Activated CD4-positive, alpha-beta T cell treated with anti-CD3 and anti-CD28 coated beads, Interleukin-2, amount 50 U/mL, for 16 hours (primary cell): ENCODE measurements around the gene RRAGD.
"Not testable (repeated sequence)": the region's sequence is repeated elsewhere in the genome, so short reads cannot be mapped to it uniquely, and the experiment has no call there.

Experiments used
- DNase-seq: peaks from one replicate; pipeline ENCODE4 v3.0.0-alpha.2; 2020

The RRAGD gene

DNA sequence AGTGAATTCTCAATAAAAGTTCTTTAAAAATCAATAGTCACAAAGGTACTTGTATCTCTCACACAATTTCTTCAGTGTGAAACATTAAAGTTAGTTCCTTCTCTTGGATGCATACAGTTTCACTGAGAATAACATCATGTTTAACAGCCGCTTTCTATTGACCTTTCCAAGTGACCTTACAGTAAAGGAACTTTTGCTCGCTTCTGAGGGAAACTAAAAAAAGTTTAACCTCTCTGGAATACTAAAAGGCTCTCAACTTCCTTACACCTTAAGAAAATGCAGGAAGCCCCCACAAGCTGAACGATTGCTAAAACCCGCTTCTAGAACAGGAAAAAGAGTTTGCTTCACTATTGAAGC lies 1.3 kb downstream of the RRAGD start:
- no peak for DNase-seq

DNA sequence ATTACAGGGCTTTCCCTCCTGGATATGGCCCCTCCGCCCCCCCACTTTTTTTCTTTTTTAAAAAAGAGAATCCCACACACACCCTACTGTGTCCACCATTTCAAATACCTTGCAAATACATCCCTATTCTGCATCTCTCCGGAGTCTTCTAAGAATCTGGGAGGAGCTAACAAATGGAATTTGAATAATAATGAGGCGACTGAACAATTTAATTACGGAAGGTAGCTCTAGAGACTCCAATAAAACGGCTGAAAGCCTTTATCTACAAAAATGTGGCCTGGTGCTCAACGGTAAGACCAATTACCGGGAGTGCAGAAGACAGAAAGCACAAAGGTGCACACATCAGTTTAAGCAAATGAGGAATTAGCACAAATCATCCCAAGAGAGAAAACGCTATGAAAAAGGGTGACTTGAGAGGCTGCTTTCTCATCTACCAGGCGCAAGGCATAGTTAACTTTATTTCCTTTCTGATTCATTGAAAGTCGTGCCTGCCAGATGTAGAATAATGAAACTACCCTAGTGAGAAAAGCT lies 1.8 kb downstream of the RRAGD start:
- no peak for DNase-seq

DNA sequence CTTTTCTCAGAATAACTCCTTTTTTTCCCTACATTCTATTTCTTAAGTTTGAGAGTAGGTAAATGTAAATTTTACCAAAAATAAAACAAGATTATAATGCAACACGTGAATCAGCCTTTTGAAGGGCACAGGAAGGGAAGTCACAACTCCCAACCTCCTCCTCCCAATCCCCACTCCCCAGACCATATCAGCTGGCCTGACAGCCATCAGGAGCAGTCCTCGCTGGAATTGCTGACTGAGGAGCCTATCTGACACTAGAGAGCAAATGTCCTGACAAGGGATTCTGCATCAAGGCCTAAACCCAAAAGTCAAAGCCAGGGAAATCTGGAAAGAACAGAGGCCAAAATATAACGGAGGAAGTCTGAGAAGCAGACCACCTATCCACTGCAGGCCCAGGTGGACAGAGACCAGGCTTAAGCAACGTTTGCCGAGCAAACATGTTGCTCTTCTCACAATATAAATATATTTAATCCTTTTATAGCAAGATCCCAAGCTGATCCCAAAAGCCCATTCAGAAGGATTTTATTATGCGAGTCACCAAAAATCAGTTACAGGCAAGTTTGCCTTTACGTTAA lies 2.5 kb downstream of the RRAGD start:
- DNase-seq: no peak

DNA sequence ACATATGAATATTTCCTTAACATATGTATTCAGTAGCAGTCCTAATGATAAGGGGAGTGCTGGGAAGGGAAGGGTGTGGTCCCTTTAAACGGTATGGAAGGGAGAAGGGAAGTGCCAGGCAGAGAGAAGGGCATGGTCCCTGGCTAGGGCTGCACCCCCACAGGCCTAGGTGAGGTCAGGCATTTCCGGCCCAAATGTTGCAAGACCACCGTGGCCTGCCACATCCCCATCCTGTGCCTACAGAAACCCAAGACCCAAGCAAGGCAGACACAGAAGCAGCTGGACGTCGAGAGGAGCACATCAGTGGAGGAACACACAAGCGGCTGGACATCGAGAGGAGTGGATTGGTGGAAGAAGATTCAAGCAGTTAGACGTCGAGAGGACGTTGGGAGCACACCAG lies 5.9 kb downstream of the RRAGD start:
- no peak for DNase-seq

DNA sequence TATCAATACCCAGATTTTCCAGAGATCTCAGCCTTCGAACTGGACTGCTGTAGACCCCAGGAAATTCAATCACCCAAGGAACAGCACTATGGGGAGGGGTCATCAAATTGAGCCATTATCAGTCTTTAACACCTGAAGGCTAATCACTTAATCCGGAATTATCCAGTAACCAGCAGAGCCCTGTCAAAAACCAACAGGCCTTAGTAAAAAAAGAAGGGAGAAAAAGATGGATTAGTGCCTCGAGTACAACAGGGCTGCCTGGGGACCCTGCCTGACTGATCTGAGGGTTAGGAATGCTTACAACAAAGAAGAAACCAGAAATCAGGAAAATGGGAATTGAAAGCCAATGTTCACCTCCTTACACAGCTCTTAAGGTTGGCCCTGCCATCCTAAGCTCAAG lies 7.6 kb downstream of the RRAGD start:
- DNase-seq: no peak

DNA sequence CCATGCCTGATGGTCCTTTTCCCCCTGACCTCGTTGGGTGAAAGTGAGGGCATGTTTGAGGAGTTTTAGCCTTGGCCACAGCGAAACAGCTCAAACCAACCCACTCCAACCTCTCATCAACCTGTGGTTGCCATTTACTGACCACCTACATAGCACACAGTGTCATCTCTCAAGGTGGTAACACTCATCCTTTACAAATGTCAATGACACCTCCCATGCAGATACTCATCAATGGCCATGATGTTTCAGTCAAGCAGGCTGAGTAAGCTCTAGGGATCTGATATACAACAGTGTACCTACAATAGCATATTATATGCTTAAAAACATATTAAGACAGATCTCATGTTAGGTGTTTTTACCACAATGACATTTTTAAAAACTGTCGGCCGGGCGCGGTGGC lies 9.3 kb downstream of the RRAGD start:
- DNase-seq: no peak

DNA sequence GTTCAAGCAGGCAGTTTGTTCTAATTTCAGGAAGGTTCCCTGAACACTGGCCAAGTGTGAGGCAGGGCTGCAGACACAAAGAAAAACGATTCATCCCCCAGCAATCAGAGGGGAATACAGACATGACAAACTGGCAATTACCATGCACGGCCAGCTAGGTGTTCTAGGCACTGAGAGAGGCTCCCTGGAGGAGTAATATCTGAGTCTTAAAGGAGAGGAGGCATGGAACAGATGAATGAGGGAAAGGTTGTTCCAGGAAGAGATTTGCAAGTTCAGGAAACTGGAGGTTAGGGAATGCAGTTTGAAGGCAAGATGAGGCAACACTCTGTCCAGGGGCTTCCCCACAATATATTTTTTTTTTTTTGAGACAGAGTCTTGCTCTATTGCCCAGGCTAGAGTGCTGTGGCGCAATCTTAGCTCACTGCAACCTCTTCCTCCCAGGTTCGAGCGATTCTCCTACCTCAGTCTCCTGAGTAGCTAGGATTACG lies 11.1 kb downstream of the RRAGD start:
- no peak for DNase-seq

DNA sequence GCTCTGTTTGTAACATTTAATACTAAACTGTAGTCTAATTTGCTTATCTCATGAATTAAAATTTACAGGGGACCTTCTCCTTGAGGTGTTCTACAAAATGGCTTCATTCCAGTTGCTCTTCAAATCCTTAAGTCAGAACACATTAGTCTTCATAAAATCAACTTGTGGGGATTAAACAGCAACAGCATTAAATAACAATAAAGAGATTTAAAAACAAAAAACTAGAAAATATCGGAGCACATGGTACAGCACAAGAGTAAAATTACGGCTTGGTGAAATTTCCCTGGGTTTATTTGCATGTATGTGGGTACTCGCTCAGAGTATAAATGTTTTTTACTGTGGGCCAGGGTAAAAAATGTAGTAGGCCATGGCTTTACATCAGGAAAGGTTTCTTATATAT lies 12.0 kb downstream of the RRAGD start:
- DNase-seq: no peak

DNA sequence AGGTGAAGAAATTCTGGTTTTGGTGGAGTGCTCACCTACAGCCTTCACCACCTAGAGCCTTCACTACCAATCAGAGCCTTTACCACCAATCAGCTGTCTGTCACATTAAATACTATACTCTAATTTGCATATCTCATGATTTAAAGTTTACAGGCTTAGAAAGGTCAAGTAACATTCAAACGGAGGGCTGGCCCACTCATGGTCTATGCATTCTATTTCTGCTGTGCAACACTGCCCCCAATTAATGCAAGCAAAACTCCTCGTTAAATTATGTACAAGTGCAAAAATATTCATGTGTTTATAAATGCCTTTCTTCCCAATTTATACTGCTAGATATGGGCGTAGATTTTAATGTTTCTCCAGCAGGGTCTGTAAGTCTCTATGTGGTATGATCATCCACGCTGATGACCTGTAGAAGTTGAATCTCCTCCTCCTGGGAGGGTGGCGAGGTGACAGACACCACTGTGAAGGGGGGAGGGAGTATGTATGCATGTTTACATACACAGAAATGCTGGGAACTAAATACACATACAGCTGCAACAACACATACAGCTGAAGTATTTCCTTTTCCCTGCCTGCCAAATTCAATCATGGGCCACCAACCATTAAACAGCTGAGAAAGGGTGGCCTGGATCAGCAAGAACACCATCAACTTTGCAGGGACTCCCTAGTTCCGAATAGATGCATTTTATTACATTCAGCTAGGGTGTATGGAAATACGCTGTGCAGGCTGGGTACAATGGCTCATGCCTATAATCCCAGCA lies 13.1 kb downstream of the RRAGD start:
- DNase-seq: no peak

DNA sequence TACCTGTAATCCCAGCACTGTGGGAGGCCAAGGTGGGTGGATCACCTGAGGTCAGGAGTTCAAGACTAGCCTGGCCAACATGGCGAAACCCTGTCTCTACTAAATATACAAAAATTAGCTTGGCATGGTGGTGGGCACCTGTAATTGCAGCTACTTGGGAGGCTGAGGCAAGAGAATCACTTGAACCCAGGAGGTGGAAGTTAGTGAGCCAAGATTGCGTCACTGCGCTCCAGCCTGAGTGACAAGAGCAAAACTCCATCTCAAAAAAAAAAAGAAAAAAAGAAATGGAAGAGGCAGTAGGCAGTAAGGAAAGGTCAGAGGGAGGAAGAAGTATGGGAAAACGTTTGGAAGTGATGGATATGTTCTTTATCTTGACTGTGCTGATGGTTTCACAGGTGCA lies 14.2 kb downstream of the RRAGD start:
- not testable (repeated sequence) for DNase-seq

DNA sequence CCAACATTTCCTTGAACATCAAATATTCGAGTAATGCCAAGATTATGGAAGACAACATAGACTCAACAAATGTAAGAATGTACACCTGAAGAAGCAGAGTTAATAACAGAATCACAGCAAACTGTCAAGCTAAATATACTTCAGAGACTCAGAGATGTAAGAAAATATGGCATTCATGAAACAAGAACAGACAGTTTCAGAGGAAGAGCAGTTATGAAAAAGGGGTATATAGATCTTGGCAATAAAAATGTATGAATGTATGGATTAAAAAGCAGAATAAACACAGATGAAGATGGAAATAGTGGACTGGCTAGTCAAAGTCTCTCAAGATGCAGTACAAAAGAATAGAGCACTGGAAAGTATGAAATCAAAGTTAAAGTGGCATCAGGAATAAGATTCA lies 18.4 kb downstream of the RRAGD start:
- no peak for DNase-seq

DNA sequence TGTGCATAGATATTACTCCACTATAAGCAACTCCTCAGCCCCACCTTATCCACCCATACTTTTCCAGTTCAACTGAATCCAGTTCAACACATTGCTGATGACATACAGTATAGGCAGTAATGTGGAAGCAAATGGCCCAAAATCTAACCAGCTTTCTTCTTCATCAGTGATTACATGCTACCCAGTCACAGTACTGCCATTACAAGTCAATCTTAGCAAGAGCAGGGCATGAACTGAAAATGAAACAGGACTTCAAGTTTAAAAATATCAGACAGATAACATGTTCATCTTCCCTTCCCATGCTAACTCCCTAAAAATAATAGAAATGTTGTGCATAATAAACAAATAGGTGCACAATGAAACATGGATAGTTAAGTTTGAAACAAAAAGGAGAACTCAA lies 19.2 kb downstream of the RRAGD start:
- no peak for DNase-seq

DNA sequence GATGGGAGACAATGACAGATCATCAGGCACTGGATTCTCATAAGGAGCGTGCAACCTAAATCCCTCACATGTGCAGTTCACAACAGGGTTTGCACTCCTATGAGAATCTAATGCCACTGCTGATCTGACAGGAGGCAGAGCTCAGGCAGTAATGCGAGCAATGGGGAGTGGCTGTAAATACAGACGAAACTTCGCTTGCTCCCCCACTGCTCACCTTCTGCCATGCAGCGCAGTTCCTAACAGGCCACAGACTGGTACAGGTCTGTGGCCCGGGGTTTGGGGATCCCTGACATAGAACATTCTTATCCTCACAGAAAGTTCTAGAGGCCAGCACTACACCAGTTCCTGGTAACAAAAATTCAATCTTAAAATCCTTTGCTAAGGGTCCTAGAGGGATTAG lies 23.2 kb downstream of the RRAGD start:
- no peak for DNase-seq

DNA sequence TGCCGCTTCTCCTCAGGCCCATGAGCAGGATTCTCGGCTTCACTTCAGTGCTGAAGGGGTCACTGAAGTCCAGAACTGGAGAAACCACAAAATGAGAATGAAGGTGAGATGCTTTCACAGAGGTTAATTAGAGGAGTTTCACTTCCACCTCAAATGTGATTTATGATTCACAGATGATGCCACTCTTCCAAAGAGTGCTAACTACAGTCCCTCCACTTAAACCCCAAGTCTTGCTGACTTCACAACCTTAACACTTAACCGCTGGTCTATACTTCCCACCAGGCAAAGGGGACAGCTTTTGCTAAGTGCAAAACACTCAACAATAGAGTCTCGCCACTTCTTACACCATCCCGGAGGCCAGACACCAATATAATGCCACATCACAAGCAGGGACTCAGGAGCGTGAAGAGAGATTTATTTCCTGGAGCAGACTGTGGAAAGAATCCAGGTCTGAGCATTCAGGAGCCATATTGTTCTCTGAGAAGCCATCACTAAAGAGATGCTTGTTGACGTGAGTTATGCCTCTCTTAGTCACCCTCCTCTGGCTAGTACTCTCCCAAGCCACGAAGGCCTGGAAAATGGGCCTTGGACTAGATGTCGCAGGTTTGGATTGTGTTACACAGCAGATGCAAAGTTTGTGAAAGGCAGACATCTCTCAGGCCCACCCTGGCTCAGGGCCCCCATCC lies 24.4 kb downstream of the RRAGD start:
- DNase-seq: no peak

DNA sequence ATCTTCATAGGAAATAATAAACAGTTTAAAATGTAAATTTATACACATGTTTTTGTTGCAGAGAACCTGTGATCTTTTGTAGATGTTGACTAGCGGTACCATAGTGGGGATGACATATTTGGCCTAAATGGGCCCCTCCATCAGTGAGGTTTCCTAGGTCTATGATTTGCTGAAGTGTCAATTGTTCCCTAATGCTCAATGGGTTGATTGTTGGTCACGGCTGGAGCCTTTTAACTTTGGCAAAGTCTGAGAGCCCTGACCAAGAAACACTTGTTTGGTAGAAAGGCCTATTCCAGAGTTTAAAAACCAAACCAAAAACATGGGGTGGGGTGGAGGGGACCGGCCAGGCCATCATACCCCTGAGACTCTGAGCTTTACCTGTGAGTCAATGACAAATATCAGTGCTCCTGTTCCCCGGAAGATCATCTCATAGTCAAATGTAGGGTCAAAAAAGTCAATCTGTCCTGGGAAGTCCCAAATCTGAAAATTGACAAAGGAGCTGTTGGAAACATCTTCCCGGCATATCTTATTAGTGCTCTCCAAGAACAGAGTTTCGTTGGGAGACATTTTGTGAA lies 25.1 kb downstream of the RRAGD start:
- no peak for DNase-seq

DNA sequence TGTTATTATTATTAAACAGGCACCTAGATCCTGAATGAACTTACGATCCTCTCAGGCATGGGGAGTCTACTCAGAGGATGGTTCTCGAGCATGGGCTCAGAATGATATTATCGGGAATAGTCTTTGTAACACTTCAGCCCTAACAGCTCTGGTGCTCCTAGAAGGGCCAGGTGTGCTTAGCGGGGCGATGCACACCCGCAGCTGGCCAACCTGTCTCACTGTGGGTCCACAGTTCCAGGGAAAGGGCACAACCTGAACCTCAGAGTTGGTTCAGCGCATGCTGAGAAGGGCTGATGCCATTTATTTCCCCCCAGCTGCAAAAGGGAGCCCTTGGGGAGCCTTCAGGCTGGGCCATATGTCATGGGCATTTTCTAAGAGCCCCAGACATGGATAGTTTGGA lies 26.2 kb downstream of the RRAGD start:
- DNase-seq: no peak

DNA sequence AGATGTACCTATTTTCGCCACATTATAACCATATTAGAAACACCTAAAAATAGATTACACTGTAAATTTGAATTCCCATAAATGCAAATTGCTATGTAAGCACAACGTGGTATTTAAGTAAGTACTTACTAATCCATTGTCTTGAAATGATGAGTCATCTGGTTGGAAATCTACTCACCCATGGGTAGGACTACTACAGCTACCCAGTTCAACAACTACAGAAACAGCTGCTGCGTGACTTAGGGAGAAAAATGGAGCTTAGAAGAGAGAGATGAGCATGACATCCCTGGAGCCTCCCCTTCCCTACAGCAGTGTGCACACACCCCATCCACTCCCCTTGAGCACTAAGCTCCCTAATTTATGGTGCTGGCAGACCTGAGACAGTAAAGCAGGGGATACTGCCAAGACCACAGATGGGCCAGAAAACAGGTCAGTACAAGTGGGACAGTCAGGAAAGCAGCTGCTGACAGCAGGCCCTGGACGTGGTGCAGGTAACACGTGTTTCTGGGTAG lies 26.9 kb downstream of the RRAGD start:
- DNase-seq: peak; percentile 19

DNA sequence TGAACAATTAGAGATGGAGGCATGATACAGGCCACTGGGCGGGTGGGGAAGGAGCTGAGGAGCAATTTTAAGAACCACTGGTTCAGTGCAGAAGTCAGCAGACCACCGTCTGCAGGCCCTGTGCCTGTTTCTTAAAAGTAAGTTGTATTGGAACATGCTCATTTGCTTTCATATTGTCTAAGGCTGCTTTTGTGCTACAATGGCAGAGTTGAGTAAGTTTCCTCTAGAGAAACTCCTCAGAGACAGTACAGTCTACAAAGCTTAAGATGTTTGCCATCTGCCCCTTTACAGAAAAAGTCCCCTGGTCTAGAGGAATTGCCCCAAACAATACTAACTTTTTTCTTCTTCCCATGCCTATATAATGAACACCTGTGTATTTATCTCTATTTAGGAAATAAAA lies 31.0 kb downstream of the RRAGD start:
- no peak for DNase-seq

DNA sequence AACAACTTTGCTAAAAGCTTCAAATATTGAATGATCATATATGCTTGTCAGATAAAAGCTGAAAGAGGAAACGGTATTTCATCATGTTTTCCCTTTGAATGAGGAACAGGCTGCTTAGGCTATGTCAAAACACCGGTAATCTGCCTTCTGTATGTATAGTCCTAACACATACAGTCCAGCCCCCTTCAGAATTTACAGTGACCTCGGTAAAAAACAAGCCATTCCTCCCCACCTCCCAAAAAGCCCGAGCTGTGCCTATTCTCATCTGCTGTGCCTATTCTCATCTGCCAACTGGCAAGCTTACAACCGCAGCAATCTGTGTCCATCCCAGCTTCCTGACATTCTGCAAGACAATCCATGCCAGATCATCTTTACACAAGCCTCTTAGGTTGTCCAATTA lies 32.8 kb downstream of the RRAGD start:
- no peak for DNase-seq

DNA sequence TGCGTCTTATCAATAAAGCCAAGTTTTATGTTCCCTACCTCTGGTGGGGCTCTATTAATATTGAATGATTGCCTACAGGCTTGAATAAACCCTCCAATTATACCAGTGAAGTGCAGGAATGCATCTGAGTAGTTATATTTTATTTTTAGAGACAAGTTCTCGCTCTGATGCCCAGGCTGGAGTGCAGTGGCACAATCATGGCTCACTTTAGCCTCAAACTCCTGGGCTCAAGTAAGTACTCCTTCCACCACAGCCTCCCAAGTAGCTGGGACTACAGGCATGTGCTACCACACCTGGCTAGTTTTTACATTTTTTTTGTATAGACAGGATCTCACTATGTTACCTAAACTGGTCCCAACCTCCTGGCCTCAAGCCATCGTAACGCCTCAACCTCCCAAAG lies 33.4 kb downstream of the RRAGD start:
- no peak for DNase-seq

DNA sequence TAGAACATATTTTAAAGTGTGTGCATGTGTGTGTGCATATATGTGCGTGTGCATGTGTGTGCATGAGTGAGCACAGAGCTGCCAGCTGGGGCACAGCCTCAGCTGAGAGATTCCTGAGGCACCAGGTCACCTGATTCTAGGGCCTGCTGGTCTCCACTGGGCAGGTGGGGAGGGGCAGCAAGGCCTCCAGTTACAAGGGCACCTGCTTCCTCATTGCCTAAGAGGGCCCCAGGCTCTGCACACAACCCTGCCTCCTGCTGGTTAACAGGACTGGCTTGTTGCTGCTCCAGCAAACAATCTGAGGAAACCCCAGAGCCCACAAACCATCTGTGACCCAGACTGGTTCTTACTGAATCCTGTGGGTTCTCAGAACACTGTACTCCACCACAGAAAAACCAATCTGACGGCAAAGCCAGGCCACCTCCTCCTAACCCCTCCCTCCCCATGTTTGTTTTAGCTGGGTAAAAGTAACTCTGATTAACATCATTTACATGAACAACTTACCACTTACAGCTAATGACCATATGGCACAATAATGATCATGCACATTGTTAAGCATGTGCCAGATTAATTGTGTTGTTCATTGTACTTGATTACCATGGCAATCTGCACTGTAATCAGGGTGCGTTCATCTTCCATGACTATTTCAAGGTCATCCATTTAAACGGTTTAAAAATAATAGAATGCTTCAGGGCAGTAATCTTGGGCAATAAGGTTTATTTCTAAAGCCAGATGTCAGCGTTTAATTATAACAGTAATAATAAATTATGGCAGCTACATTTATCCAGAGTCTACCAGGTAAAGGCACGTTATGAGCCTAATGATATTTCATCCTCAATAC lies 36.4 kb downstream of the RRAGD start:
- DNase-seq: peak; percentile 82

DNA sequence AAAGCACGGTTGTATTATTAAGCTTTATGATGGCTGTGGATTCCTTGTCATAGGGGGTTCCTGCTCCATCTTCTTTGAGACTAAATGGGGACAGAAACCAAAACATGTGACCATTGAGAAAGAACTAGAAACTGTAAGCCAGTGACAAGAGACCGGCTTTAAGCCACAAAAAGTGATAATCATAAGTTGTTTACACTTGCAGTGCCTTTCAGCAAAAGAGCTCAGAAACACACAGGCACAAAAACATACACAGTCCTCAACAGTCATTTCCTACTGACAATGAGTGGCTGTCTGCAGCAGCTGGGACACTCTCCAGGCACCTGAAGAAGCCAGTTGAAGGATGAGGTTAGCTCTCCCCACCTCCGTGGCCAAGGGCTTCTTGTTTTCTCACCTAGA lies 39.6 kb downstream of the RRAGD start:
- peak; percentile 49 for DNase-seq
